HepG2 (cell line): ENCODE data around the gene PIGZ. TPM values are rescaled to one million over a fixed set of nuclear protein-coding genes. Genes with fewer than 3 reads are reported as not detected.
A peak's percentile ranks its signal among the peaks of the same experiment; 100 is the strongest.

Source experiments
- AGO2 ChIP-seq: fragments of 200-400 bp; formaldehyde crosslinking; optimal IDR thresholded peaks from 2 replicates; pipeline ENCODE3; 2017; ENCODE audit warnings: mild to moderate bottlenecking, low read depth, low read length, moderate library complexity
- CAMTA2 ChIP-seq: sonication (generic); formaldehyde crosslinking; IDR thresholded peaks from 2 replicates; pipeline ENCODE4 v1.4.0; 2020; ENCODE audit warnings: mild to moderate bottlenecking, missing genetic modification reagents, borderline replicate concordance
- DDIT3 ChIP-seq: sonication (generic); formaldehyde crosslinking; IDR thresholded peaks from 2 replicates; pipeline ENCODE4 v1.4.0; 2020; ENCODE audit warnings: mild to moderate bottlenecking, missing genetic modification reagents
- ELF4 ChIP-seq: sonication (generic); formaldehyde crosslinking; IDR thresholded peaks from 2 replicates; pipeline ENCODE4 v1.5.0; 2020; ENCODE audit warnings: missing genetic modification reagents, mild to moderate bottlenecking, moderate library complexity, borderline replicate concordance
- HNF1A ChIP-seq, 2 experiments: sonication (generic) in 1 of 2; formaldehyde crosslinking in 1 of 2; IDR thresholded peaks; 2 replicates each; pipeline versions ENCODE4 v1.4.0 to v1.6.1; 2016 to 2020; ENCODE audit warnings: borderline replicate concordance in 1 of 2, low read depth in 1 of 2, mild to moderate bottlenecking in 1 of 2, missing genetic modification reagents in 1 of 2
- KLF16 ChIP-seq, 2 experiments: sonication (generic) in 1 of 2; formaldehyde crosslinking in 1 of 2; IDR thresholded peaks; 2 replicates each; pipeline versions ENCODE4 v1.6.1 to v1.8.0; 2016 to 2023; ENCODE audit warnings: missing genetic modification reagents in 2 of 2, missing compliant biosample characterization in 1 of 2
- NR2C2 ChIP-seq: sonication (generic); formaldehyde crosslinking; IDR thresholded peaks from 2 replicates; pipeline ENCODE4 v1.4.0; 2020; ENCODE audit warnings: missing genetic modification reagents, mild to moderate bottlenecking, moderate library complexity, borderline replicate concordance
- PAF1 ChIP-seq: IDR thresholded peaks from 2 replicates; pipeline ENCODE4 v1.6.1; 2016; ENCODE audit warnings: missing genetic modification reagents, missing compliant biosample characterization
- SMAD1 ChIP-seq: sonication (generic); formaldehyde crosslinking; IDR thresholded peaks from 2 replicates; pipeline ENCODE4 v1.4.0; 2020; ENCODE audit warnings: missing genetic modification reagents, low read depth, mild to moderate bottlenecking, borderline replicate concordance
- SMARCE1 ChIP-seq: fragments of 450-650 bp; IDR thresholded peaks from 2 replicates; pipeline ENCODE4 v1.6.1; 2017; ENCODE audit warnings: borderline replicate concordance
- SP1 ChIP-seq, 2 experiments: fragments of 450-650 bp in 1 of 2; sonication (generic) in 1 of 2; formaldehyde crosslinking in 1 of 2; IDR thresholded peaks; 2 replicates each; pipeline versions ENCODE4 v1.4.0 to v1.6.1; 2016 to 2020; ENCODE audit warnings: missing genetic modification reagents in 1 of 2
- SP5 ChIP-seq: IDR thresholded peaks from 2 replicates; pipeline ENCODE4 v1.6.1; 2016; ENCODE audit warnings: low read depth, borderline replicate concordance
- STAG1 ChIP-seq: sonication (generic); formaldehyde crosslinking; IDR thresholded peaks from 2 replicates; pipeline ENCODE4 v1.4.0; 2020; ENCODE audit warnings: missing genetic modification reagents
- SUZ12 ChIP-seq: fragments of 150-350 bp; IDR thresholded peaks from 2 replicates; pipeline ENCODE4 v1.6.1; 2014; ENCODE audit warnings: low read depth, low read length
- TIGD3 ChIP-seq: sonication (generic); formaldehyde crosslinking; IDR thresholded peaks from 2 replicates; pipeline ENCODE4 v1.5.1; 2020; ENCODE audit warnings: mild to moderate bottlenecking, missing genetic modification reagents, borderline replicate concordance
- ZBTB38 ChIP-seq: sonication (generic); formaldehyde crosslinking; IDR thresholded peaks from 2 replicates; pipeline ENCODE4 v1.5.1; 2020; ENCODE audit warnings: mild to moderate bottlenecking, missing genetic modification reagents
- ZBTB7A ChIP-seq: sonication (generic); formaldehyde crosslinking; IDR thresholded peaks from 2 replicates; pipeline ENCODE4 v1.8.0; 2022; ENCODE audit warnings: mild to moderate bottlenecking, missing genetic modification reagents
- ZFP36L1 ChIP-seq: sonication (generic); formaldehyde crosslinking; IDR thresholded peaks from 2 replicates; pipeline ENCODE4 v1.8.0; 2022; ENCODE audit warnings: mild to moderate bottlenecking, missing genetic modification reagents, moderate library complexity
- ZNF121 ChIP-seq: sonication (generic); formaldehyde crosslinking; IDR thresholded peaks from 2 replicates; pipeline ENCODE4 v1.5.0; 2020; ENCODE audit warnings: mild to moderate bottlenecking, missing genetic modification reagents
- ZNF614 ChIP-seq: IDR thresholded peaks from 2 replicates; pipeline ENCODE4 v1.6.1; 2018; ENCODE audit warnings: missing biosample characterization, missing genetic modification reagents, inconsistent platforms, borderline replicate concordance
- ZNF616 ChIP-seq: sonication (generic); formaldehyde crosslinking; IDR thresholded peaks from 2 replicates; pipeline ENCODE4 v1.5.0; 2020; ENCODE audit warnings: low read depth, mild to moderate bottlenecking, missing genetic modification reagents
- ZNF678 ChIP-seq: sonication (generic); formaldehyde crosslinking; IDR thresholded peaks from 2 replicates; pipeline ENCODE4 v1.4.0; 2020; ENCODE audit warnings: mild to moderate bottlenecking, missing genetic modification reagents
- ZNF737 ChIP-seq: sonication (generic); formaldehyde crosslinking; IDR thresholded peaks from 2 replicates; pipeline ENCODE4 v1.5.0; 2020; ENCODE audit warnings: missing genetic modification reagents, mild to moderate bottlenecking, borderline replicate concordance
- ZNF761 ChIP-seq: sonication (generic); formaldehyde crosslinking; conservative IDR thresholded peaks from 2 replicates; pipeline ENCODE4 v1.4.0; 2020; ENCODE audit warnings: mild to moderate bottlenecking, missing genetic modification reagents
- polyA plus RNA-seq, 8 experiments: library from polyadenylated mRNA; depleted of rRNA in 3 of 8; stranded (reverse) in 7 of 8; unstranded in 1 of 8; fragments of >200 nt; fragmentation: Illumina TruSeq in 4 of 8; extraction: Trizol in 4 of 8; gene quantifications; 2 replicates each; pipeline versions ENCODE4 v1.2.1 to v1.2.3, GENCODE V29; 2011 to 2016; ENCODE audit warnings: low read depth in 4 of 8, missing spikeins in 1 of 8, mixed read lengths in 1 of 8; ENCODE audit not compliant: insufficient read depth in 1 of 8
- total RNA-seq, 5 experiments: library from RNA; depleted of rRNA; stranded (reverse); fragments of >200 nt; fragmentation: Illumina TruSeq; extraction: Trizol; gene quantifications; 2 replicates each; pipeline ENCODE4 v1.2.3, GENCODE V29; 2016; ENCODE audit warnings: low read depth in 1 of 5

Gene PIGZ
- total and polyA plus RNA-seq, 2 of the 13 experiments (the other 11 are each of a cell fraction or from before 2014, with no cell fraction given), result 4.7 to 60.5 TPM

GRCh38 chr3:196942226-196942914, 26.3 kb downstream of the PIGZ start, which contains the start of gene NCBP2 (continued):
- TF ChIP-seq STAG1 (CRISPR knock-in tag) (peak; percentile 83), CAMTA2 (CRISPR knock-in tag) (no peak), SMARCE1 (no peak), ZNF121 (CRISPR knock-in tag) (peak; percentile 63), SP1 (IDR thresholded peaks at IDR 0.05) (no peak), SP1 (CRISPR knock-in tag; IDR thresholded peaks at IDR 0.05) (peak; percentile 81), PAF1 (no peak), KLF16 (CRISPR knock-in tag; IDR thresholded peaks at IDR 0.05) (peak in 1 of 2 experiments; percentile 96; a peak in 2 of 4 replicates), ZNF614 (CRISPR knock-in tag) (peak; percentile 84; the same call in 1 of the 2 replicates), TIGD3 (CRISPR knock-in tag) (peak; percentile 79), DDIT3 (CRISPR knock-in tag) (no peak), NR2C2 (peak; percentile 98), ZNF761 (CRISPR knock-in tag) (peak; percentile 83; the same call in 1 of the 2 replicates), ZNF737 (CRISPR knock-in tag) (no peak; the same call in 1 of the 2 replicates), AGO2 (peak; percentile 87), SP5 (CRISPR knock-in tag) (peak; percentile 2; the same call in 1 of the 2 replicates), ZNF678 (peak; percentile 49; the same call in 1 of the 2 replicates), ZFP36L1 (CRISPR knock-in tag) (no peak), ELF4 (CRISPR knock-in tag) (peak; percentile 96; the same call in 1 of the 2 replicates), SUZ12 (no peak), ZBTB38 (peak; percentile 97), ZBTB7A (CRISPR knock-in tag) (0 out of 2 replicates have a peak, but pooled peaks have one; percentile 70), SMAD1 (CRISPR knock-in tag) (peak; percentile 99), ZNF616 (CRISPR knock-in tag) (peak; percentile 71; the same call in 1 of the 2 replicates), HNF1A (IDR thresholded peaks at IDR 0.05; ENCODE audit: low read depth) (no peak), HNF1A (CRISPR knock-in tag; IDR thresholded peaks at IDR 0.05; ENCODE audit: borderline replicate concordance) (peak; percentile 40; the same call in 1 of the 2 replicates)
